T-helper 22 cell (primary cell): ENCODE data around the gene RNF149.
"Not testable (repeated sequence)": the region's sequence is repeated elsewhere in the genome, so short reads cannot be mapped to it uniquely, and the experiment has no call there.

ENCODE experiments used
- DNase-seq: peaks from one replicate; pipeline ENCODE4 v3.0.0-alpha.2; 2020; ENCODE audit warnings: low read depth

The RNF149 gene

GRCh38 chr2:101255501-101255900 lies 53.0 kb downstream of the RNF149 start:
- DNase-seq = no peak

DNA sequence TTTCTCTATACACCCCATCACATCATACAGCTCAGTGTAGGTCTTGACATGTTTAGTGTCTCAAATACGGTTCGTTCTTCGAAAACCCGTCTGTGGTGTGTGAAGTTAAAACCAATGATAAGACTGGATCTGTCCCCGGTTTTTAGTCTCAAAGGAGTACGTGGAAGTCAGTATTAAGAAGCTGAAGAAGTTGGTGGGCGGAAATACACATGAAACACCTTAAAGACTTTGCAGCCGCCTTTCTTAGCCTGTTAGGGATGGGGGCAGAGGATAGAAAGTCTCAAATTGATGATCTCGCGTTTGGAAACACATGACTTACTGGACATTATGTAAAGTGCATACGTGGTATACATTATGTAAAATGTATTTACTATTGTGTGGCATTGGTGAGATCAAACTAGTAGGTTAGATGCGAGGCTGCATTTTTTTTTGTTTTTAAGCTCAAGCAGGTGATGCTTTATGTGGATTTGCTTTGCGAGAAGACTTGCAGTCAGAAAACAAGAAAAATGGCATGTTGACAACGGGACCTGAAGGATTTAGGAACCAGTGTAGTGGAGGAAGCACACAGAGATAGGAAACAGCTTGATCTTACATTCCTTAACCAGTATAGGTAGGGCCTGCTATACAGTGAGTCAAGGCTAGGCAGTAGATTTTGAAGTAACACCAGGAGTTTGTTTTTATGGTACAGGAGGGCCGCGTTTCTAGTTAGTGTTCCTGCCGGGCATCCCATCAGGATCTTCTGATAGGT lies 54.6 kb downstream of the RNF149 start:
- no peak for DNase-seq

GRCh38 chr2:101253013-101253702 lies 55.3 kb downstream of the RNF149 start:
- DNase-seq = peak; percentile 71

DNA sequence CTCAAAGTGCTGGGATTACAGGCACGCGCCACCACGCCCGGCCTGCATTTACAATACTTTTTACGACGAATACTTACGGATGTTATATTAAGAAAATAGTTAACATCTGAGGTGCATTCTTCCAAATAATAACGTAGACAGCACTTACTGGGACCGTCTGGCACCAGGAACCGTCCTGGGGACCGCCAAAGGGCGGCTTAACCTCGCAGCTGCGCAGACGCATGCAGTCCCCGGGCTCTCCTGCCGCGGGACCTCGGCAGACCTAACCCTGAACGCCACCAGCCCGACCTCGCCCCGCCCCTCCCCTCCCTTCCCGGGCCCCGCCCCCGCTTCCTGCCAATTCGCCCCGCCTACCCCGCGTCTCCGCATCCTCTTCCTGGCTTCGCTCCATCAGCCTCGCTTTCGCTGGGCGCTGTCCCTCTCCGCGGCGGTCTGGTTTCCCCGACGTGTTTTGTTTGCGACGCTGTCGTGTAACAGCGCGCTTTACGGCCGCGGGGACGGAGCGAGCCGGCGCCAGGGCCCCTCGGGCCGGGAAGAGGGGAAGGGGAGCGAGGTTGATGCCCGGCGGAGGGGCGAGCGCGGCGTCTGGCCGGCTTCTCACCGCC lies 56.0 kb downstream of the RNF149 start, which contains the start of gene CNOT11:
CNOT11 (plus strand) TSS at position 479 of the 605 bp plus-strand sequence; CDS start at position 558, 79 bp downstream.
- DNase-seq = peak; percentile 99

DNA sequence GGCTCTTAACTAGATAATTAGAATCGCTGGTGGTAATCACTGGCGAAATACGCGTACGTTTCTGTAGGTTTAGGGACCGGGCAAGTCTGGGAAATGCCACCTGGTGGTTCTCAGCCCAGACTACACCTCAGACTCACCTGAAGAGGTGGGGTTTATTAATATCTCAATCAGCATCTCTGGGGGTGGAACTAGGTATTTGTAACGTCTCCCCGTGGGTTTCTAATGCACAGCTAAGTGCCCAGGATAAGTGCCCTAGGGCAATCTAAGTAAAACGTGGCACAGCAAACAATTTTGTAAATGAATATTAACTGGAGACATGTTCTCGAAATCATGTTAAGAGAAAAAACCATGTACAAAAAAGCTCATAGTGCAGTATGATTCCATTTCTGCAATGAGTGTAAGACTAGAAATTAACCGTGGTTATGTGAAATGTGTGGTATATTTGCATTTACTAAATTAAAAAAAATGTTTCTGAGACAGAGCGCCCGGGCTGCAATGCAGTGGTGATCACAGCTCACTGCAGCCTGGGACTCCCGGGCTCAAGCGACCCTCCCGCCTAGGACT lies 56.6 kb downstream of the RNF149 start:
- peak; percentile 18 for DNase-seq

- DNase-seq = not testable (repeated sequence)
Measured at GRCh38 chr2:101251246-101251781, 57.2 kb downstream of the RNF149 start.

- no peak for DNase-seq
Measured at GRCh38 chr2:101249826-101250225, 58.7 kb downstream of the RNF149 start.

GRCh38 chr2:101248756-101249155 lies 59.7 kb downstream of the RNF149 start:
- DNase-seq = not testable (repeated sequence)

GRCh38 chr2:101245468-101245867 lies 63.0 kb downstream of the RNF149 start:
- not testable (repeated sequence) for DNase-seq

- DNase-seq = not testable (repeated sequence)
Measured at GRCh38 chr2:101244899-101245298, 63.6 kb downstream of the RNF149 start.

DNA sequence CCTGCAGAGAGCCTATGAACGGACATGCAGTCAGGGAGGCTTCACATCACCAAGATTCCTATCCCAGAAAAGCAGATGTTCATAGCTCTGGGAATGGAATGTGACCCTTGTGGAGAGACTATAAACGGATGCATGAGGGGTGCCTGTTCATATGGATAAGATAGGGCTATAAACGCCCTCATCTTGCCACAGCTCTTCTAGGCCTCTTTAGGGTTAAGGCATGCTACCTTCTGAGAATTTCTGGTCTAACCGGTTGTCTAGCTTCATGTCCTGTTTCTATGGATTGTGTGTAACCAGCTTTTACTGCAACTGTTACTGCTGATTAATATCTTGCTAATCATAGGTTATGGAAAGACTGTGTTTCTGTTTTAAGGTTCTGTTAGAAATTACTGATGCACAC lies 64.1 kb downstream of the RNF149 start:
- not testable (repeated sequence) for DNase-seq

GRCh38 chr2:101241158-101241557 lies 67.3 kb downstream of the RNF149 start:
- no peak for DNase-seq

GRCh38 chr2:101240694-101241093 lies 67.8 kb downstream of the RNF149 start:
- not testable (repeated sequence) for DNase-seq

DNA sequence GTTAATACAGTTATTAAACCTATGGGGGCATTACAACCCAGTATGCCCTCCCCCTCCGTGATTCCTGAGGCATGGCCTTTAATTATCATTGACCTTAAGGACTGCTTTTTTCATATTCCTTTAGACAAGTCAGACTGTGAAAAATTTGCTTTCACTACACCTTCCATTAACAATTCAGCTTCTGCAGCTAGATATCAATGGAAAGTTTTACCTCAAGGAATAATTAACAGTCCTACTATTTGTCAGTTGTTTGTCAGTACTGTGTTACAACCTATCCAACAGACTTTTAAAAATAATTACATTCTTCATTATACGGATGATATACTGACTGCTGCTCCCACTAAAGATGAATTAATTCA lies 68.8 kb downstream of the RNF149 start:
- DNase-seq = not testable (repeated sequence)

DNA sequence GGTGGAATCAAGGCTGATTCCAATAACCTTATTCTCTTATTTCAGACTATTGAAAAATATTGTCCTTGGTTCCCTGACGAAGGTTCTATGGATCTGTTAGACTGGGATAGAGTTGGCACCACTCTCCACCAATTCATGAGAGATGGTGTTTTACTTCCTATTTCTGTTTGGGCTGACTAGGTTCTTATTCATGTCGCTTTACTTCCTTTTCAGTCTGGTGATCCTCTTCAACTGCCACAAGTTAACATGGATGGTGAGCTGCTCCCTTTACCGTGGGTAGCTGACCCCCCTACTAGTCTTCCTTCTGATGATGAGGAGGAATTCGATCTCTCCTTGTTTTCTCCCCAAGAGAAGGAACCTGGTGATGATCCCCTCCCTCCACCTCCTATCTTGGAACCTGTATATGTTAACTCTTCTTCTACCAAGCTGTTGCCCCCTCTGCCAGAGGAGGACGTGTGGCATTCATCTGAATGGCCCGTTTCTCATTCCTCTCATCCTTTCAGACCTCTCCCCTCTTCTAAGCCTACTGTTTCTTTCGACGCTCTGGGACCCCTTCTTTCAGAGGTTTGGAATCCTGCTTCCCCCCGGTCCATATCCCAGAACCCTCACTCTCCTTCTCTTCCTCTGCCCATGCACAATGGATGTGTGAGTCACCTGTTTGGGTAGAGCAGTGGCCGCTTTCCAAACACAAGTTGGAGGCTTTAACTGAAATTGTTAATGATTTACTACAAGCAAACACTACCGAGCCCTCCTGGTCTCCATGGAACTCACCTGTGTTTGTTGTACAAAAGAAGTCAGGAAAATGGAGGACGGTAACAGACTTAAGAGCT lies 69.4 kb downstream of the RNF149 start:
- no peak for DNase-seq

- DNase-seq = not testable (repeated sequence)
Measured at GRCh38 chr2:101237944-101238343, 70.6 kb downstream of the RNF149 start.

GRCh38 chr2:101235956-101236355 lies 72.5 kb downstream of the RNF149 start:
- DNase-seq = not testable (repeated sequence)

DNA sequence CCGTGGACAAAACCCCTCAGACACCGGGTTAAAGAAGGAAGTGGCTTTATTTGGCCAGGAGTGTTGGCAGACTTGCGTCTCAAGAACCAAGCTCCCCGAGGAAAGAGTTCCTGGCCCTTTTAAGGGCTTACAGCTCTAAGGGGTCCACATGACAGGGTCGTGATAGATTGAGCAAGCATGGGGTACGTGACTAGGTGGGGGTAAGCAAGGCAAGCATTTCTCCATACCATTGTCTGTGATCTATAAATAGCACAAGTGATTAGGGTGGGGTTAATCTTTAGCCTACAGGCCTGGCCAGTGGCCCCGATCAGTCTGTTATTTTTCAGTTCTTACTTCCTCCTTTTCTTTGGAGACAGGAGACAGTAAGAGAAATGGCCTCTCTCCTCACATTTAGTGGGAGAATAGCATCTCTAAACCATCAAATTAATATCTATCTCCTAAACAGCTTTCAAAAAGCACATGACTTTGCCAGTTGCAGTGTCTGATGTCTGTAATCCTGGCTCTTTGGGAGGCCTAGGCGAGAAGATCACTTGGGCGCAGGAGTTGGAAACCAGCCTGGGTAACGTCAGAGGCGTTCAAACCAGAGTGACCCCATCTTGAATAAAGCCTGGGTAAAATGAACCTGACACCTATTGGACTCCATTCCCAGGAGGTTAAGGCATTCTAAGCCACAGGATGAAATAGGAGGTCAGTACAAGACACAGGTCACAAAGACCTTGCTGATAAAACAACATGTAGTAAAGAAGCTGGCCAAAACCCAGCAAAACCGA lies 74.1 kb downstream of the RNF149 start:
- no peak for DNase-seq

GRCh38 chr2:101232770-101233169 lies 75.7 kb downstream of the RNF149 start:
- no peak for DNase-seq

DNA sequence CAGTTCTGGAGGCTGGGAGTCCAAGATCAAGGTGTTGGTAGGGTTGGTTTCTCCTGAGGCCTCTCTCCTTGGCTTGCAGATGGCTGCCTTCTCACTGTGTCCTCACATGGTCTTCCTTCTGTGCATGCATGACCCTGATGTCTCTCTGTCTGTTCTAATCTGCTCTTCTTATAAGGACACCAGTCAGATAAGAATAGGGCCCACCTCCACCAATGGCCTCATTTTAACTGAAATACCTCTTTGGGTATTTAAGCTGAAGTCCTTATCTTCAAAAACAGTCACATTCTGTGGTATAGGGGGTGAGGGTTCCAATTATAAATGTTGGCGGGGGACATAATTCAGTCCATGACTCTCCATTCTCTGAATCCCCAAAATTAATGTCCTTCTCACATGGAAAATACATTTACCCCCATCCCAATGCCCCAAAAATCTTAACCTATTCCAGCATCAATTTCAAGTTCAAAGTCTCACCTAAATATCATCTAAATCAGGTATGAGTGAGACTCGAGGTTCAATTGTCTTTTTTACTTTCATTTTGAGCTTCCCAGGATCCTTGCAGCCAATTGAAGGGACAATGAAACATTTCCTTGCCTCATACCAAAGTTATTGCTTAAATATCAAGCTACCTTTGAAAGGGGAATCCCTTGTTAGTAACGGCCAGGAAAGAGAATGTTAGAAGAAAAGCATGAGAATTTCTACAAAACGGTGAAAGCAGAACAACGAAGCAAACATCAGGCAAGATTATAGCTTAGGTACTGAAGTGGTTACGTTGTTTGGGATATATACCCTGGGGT lies 76.4 kb downstream of the RNF149 start:
- DNase-seq = no peak
